Fibroblast of mammary gland (primary cell): Measurements from ENCODE around the gene PTPN3.

Experiments used
- DNase-seq: peaks from one replicate; pipeline ENCODE4 v3.0.0-alpha.2; 2010; ENCODE audit warnings: low read depth
- H3K4me3 ChIP-seq: 2 replicates; pipeline ENCODE4 v1.5.1; 2011; ENCODE audit warnings: low read depth, mild to moderate bottlenecking, low read length, moderate library complexity; ENCODE audit not compliant: control insufficient read depth
- CTCF ChIP-seq: conservative IDR thresholded peaks from 2 replicates; pipeline ENCODE4 v1.5.1; 2011; ENCODE audit warnings: low read depth, low read length, inconsistent platforms; ENCODE audit not compliant: control insufficient read depth, insufficient read depth

Gene PTPN3

GRCh38 chr9:109454601-109455155 is 43.4 kb downstream of the PTPN3 start:
- DNase-seq, result no peak
- no peak for TF ChIP-seq CTCF
- no peak overlapping the region for H3K4me3 ChIP-seq

GRCh38 chr9:109454041-109454440 is 44.1 kb downstream of the PTPN3 start:
- no peak overlapping the region for H3K4me3 ChIP-seq
- no peak for DNase-seq
- no peak for TF ChIP-seq CTCF

GRCh38 chr9:109453210-109453842 is 44.8 kb downstream of the PTPN3 start:
- no peak for TF ChIP-seq CTCF
- H3K4me3 ChIP-seq, result no peak overlapping the region
- no peak for DNase-seq

GRCh38 chr9:109452761-109453160 is 45.3 kb downstream of the PTPN3 start:
- no peak overlapping the region for H3K4me3 ChIP-seq
- DNase-seq, result peak; percentile 35
- no peak for TF ChIP-seq CTCF

- DNase-seq, result no peak
- no peak overlapping the region for H3K4me3 ChIP-seq
- no peak for TF ChIP-seq CTCF
Observed at GRCh38 chr9:109451311-109452025, 46.6 kb downstream of the PTPN3 start.

GRCh38 chr9:109450346-109450745 is 47.8 kb downstream of the PTPN3 start:
- no peak for TF ChIP-seq CTCF
- H3K4me3 ChIP-seq, result no peak overlapping the region
- no peak for DNase-seq
